T-helper 2 cell treated with Interferon-gamma antibody and Interleukin-4, amounts not matched to agents 5 μg/mL and 100 μg/mL, for 36 hours (primary cell): Measurements from ENCODE around the gene TACC3.

Experiments used
- DNase-seq: peaks from one replicate; pipeline ENCODE4 v3.0.0; 2021; ENCODE audit warnings: low spot score
- H3K27ac Mint-ChIP-seq: one replicate; pipeline ENCODE4 v1.8.0; 2021; ENCODE audit warnings: mild to moderate bottlenecking, mixed read lengths
- H3K27me3 Mint-ChIP-seq: one replicate; pipeline ENCODE4 v1.8.0; 2021; ENCODE audit warnings: low read depth, mixed read lengths
- H3K36me3 Mint-ChIP-seq: one replicate; pipeline ENCODE4 v1.8.0; 2021; ENCODE audit warnings: low read depth, mixed read lengths
- H3K4me1 Mint-ChIP-seq: one replicate; pipeline ENCODE4 v1.8.0; 2021; ENCODE audit warnings: low read depth, mixed read lengths
- H3K4me3 Mint-ChIP-seq: one replicate; pipeline ENCODE4 v1.8.0; 2022; ENCODE audit warnings: mild to moderate bottlenecking, moderate library complexity, mixed read lengths
- H3K9me3 Mint-ChIP-seq: one replicate; pipeline ENCODE4 v1.8.0; 2021; ENCODE audit warnings: mixed read lengths

TACC3 gene

GRCh38 chr4:1725521-1725920 lies 4.2 kb downstream of the TACC3 start:
- Mint-ChIP-seq H3K4me1 (peaks cover 26% of the 10 kb centered on the region), H3K9me3 (no peaks in the 10 kb centered on the region), H3K36me3 (peaks cover 65% of the 10 kb centered on the region), H3K4me3 (peak overlapping the region; percentile 33), H3K27ac (peak overlapping the region; percentile 77), H3K27me3 (no peaks in the 10 kb centered on the region)
- no peak for DNase-seq

- peak overlapping the region; percentile 20 for H3K4me3 Mint-ChIP-seq
- peak; percentile 79 for DNase-seq
- peaks cover 69% of the 10 kb centered on the region for H3K36me3 Mint-ChIP-seq
- H3K9me3 Mint-ChIP-seq, result no peaks in the 10 kb centered on the region
- peak overlapping the region; percentile 39 for H3K27ac Mint-ChIP-seq
- no peaks in the 10 kb centered on the region for H3K27me3 Mint-ChIP-seq
- peaks cover 26% of the 10 kb centered on the region for H3K4me1 Mint-ChIP-seq
These were observed 5.0 kb downstream of the TACC3 start for GRCh38 chr4:1726146-1726934.

GRCh38 chr4:1727117-1728031 lies 6.1 kb downstream of the TACC3 start:
- no peak for DNase-seq
- H3K9me3 Mint-ChIP-seq, result no peaks in the 10 kb centered on the region
- peak overlapping the region; percentile 39 for H3K27ac Mint-ChIP-seq
- H3K36me3 Mint-ChIP-seq, result peaks cover 68% of the 10 kb centered on the region
- peaks cover 26% of the 10 kb centered on the region for H3K4me1 Mint-ChIP-seq
- no peak overlapping the region for H3K4me3 Mint-ChIP-seq
- no peaks in the 10 kb centered on the region for H3K27me3 Mint-ChIP-seq

- peaks cover 22% of the 10 kb centered on the region for H3K4me1 Mint-ChIP-seq
- no peaks in the 10 kb centered on the region for H3K27me3 Mint-ChIP-seq
- peaks cover 66% of the 10 kb centered on the region for H3K36me3 Mint-ChIP-seq
- no peak for DNase-seq
- H3K9me3 Mint-ChIP-seq, result no peaks in the 10 kb centered on the region
- H3K4me3 Mint-ChIP-seq, result no peak overlapping the region
- H3K27ac Mint-ChIP-seq, result no peak overlapping the region
These were observed 7.0 kb downstream of the TACC3 start for GRCh38 chr4:1728061-1728980.

- H3K27me3 Mint-ChIP-seq, result no peaks in the 10 kb centered on the region
- no peak for DNase-seq
- peaks cover 11% of the 10 kb centered on the region for H3K4me1 Mint-ChIP-seq
These were observed 9.3 kb downstream of the TACC3 start for GRCh38 chr4:1730532-1731135.

GRCh38 chr4:1731180-1731579 lies 9.9 kb downstream of the TACC3 start:
- DNase-seq, result no peak
- H3K4me3 Mint-ChIP-seq, result no peak overlapping the region
- H3K9me3 Mint-ChIP-seq, result no peaks in the 10 kb centered on the region
- no peak overlapping the region for H3K27ac Mint-ChIP-seq
- no peaks in the 10 kb centered on the region for H3K27me3 Mint-ChIP-seq
- H3K4me1 Mint-ChIP-seq, result peaks cover 10% of the 10 kb centered on the region
- peaks cover 72% of the 10 kb centered on the region for H3K36me3 Mint-ChIP-seq

More at GRCh38 chr4:1730532-1731135, 9.3 kb downstream of the TACC3 start:
- no peak overlapping the region for H3K4me3 Mint-ChIP-seq
- no peak overlapping the region for H3K27ac Mint-ChIP-seq
- H3K9me3 Mint-ChIP-seq, result no peaks in the 10 kb centered on the region
- H3K36me3 Mint-ChIP-seq, result peaks cover 71% of the 10 kb centered on the region

- Mint-ChIP-seq H3K27ac (no peak overlapping the region), H3K36me3 (peaks cover 73% of the 10 kb centered on the region), H3K27me3 (no peaks in the 10 kb centered on the region), H3K9me3 (no peaks in the 10 kb centered on the region), H3K4me3 (no peak overlapping the region), H3K4me1 (peaks cover 6% of the 10 kb centered on the region)
- no peak for DNase-seq
These were observed 11.6 kb downstream of the TACC3 start for GRCh38 chr4:1732911-1733310.

GRCh38 chr4:1735215-1735614 lies 13.9 kb downstream of the TACC3 start:
- H3K9me3 Mint-ChIP-seq, result peaks cover 8% of the 10 kb centered on the region
- no peak overlapping the region for H3K4me3 Mint-ChIP-seq
- H3K4me1 Mint-ChIP-seq, result no peaks in the 10 kb centered on the region
- no peak overlapping the region for H3K27ac Mint-ChIP-seq
- H3K27me3 Mint-ChIP-seq, result no peaks in the 10 kb centered on the region
- H3K36me3 Mint-ChIP-seq, result peaks cover 78% of the 10 kb centered on the region
- DNase-seq, result no peak

- no peak for DNase-seq
- Mint-ChIP-seq H3K36me3 (peaks cover 83% of the 10 kb centered on the region), H3K4me1 (no peaks in the 10 kb centered on the region), H3K9me3 (peaks cover 8% of the 10 kb centered on the region), H3K27ac (no peak overlapping the region), H3K27me3 (no peaks in the 10 kb centered on the region), H3K4me3 (no peak overlapping the region)
These were observed 15.5 kb downstream of the TACC3 start for GRCh38 chr4:1736812-1737211.

- H3K27me3 Mint-ChIP-seq, result no peaks in the 10 kb centered on the region
- no peak for DNase-seq
- no peaks in the 10 kb centered on the region for H3K4me1 Mint-ChIP-seq
- H3K27ac Mint-ChIP-seq, result no peak overlapping the region
- no peak overlapping the region for H3K4me3 Mint-ChIP-seq
- H3K9me3 Mint-ChIP-seq, result peaks cover 8% of the 10 kb centered on the region
- H3K36me3 Mint-ChIP-seq, result peaks cover 84% of the 10 kb centered on the region
These were observed 16.3 kb downstream of the TACC3 start for GRCh38 chr4:1737666-1738065.

GRCh38 chr4:1738410-1738809 lies 17.1 kb downstream of the TACC3 start:
- no peak overlapping the region for H3K4me3 Mint-ChIP-seq
- peaks cover 78% of the 10 kb centered on the region for H3K36me3 Mint-ChIP-seq
- H3K9me3 Mint-ChIP-seq, result peaks cover 8% of the 10 kb centered on the region
- H3K27me3 Mint-ChIP-seq, result no peaks in the 10 kb centered on the region
- peak overlapping the region; percentile 41 for H3K27ac Mint-ChIP-seq
- DNase-seq, result no peak
- H3K4me1 Mint-ChIP-seq, result no peaks in the 10 kb centered on the region

GRCh38 chr4:1739358-1739757 lies 18.0 kb downstream of the TACC3 start:
- H3K27ac Mint-ChIP-seq, result no peak overlapping the region
- no peaks in the 10 kb centered on the region for H3K27me3 Mint-ChIP-seq
- DNase-seq, result no peak
- H3K4me1 Mint-ChIP-seq, result no peaks in the 10 kb centered on the region
- peaks cover 79% of the 10 kb centered on the region for H3K36me3 Mint-ChIP-seq
- H3K9me3 Mint-ChIP-seq, result peaks cover 8% of the 10 kb centered on the region
- no peak overlapping the region for H3K4me3 Mint-ChIP-seq

GRCh38 chr4:1740021-1740545 lies 18.8 kb downstream of the TACC3 start:
- H3K27ac Mint-ChIP-seq, result no peak overlapping the region
- peaks cover 8% of the 10 kb centered on the region for H3K9me3 Mint-ChIP-seq
- H3K27me3 Mint-ChIP-seq, result no peaks in the 10 kb centered on the region
- DNase-seq, result no peak
- H3K4me3 Mint-ChIP-seq, result no peak overlapping the region
- H3K4me1 Mint-ChIP-seq, result no peaks in the 10 kb centered on the region
- H3K36me3 Mint-ChIP-seq, result peaks cover 76% of the 10 kb centered on the region
